ENCODE results near the gene CEP112. TPM values are rescaled to one million over a fixed set of nuclear protein-coding genes. Genes with fewer than 3 reads are reported as not detected.

CEP112 gene
- total RNA-seq, 1 donor from 2014 or later: 9.5 TPM

- Mint-ChIP-seq H3K4me3 (ENCODE audit: unreplicated experiment) (no peak overlapping the region), H3K4me1 (ENCODE audit: unreplicated experiment) (peaks cover 23% of the 10 kb centered on the region)
- no peak for DNase-seq (ENCODE audit: extremely low spot score, unreplicated experiment)
Measured at GRCh38 chr17:65626451-65626850, 565.5 kb downstream of the CEP112 start.

GRCh38 chr17:65618516-65618915 lies 573.4 kb downstream of the CEP112 start:
- DNase-seq (ENCODE audit: extremely low spot score, unreplicated experiment): no peak
- Mint-ChIP-seq H3K36me3 (ENCODE audit: unreplicated experiment) (no peaks in the 10 kb centered on the region), H3K4me3 (ENCODE audit: unreplicated experiment) (no peak overlapping the region), H3K4me1 (ENCODE audit: unreplicated experiment) (no peaks in the 10 kb centered on the region), H3K27me3 (ENCODE audit: unreplicated experiment) (no peaks in the 10 kb centered on the region), H3K9me3 (ENCODE audit: unreplicated experiment) (no peaks in the 10 kb centered on the region), H3K27ac (ENCODE audit: unreplicated experiment) (no peak overlapping the region)
- TF ChIP-seq CTCF (IDR thresholded peaks at IDR 0.05): no peak

More at GRCh38 chr17:65626451-65626850, 565.5 kb downstream of the CEP112 start:
- no peak for TF ChIP-seq CTCF (IDR thresholded peaks at IDR 0.05)
- no peaks in the 10 kb centered on the region for H3K27me3 Mint-ChIP-seq (ENCODE audit: unreplicated experiment)
- H3K36me3 Mint-ChIP-seq (ENCODE audit: unreplicated experiment): no peaks in the 10 kb centered on the region
- H3K27ac Mint-ChIP-seq (ENCODE audit: unreplicated experiment): no peak overlapping the region
- no peaks in the 10 kb centered on the region for H3K9me3 Mint-ChIP-seq (ENCODE audit: unreplicated experiment)

- H3K4me1 Mint-ChIP-seq (ENCODE audit: unreplicated experiment): no peaks in the 10 kb centered on the region
- no peak overlapping the region for H3K27ac Mint-ChIP-seq (ENCODE audit: unreplicated experiment)
- DNase-seq (ENCODE audit: extremely low spot score, unreplicated experiment): no peak
- no peak for TF ChIP-seq CTCF (IDR thresholded peaks at IDR 0.05)
- H3K4me3 Mint-ChIP-seq (ENCODE audit: unreplicated experiment): no peak overlapping the region
- H3K27me3 Mint-ChIP-seq (ENCODE audit: unreplicated experiment): no peaks in the 10 kb centered on the region
- H3K36me3 Mint-ChIP-seq (ENCODE audit: unreplicated experiment): no peaks in the 10 kb centered on the region
- H3K9me3 Mint-ChIP-seq (ENCODE audit: unreplicated experiment): no peaks in the 10 kb centered on the region
Measured at GRCh38 chr17:65617496-65617895, 574.4 kb downstream of the CEP112 start.

GRCh38 chr17:65609749-65610148 lies 582.2 kb downstream of the CEP112 start:
- Mint-ChIP-seq H3K36me3 (ENCODE audit: unreplicated experiment) (no peaks in the 10 kb centered on the region), H3K9me3 (ENCODE audit: unreplicated experiment) (no peaks in the 10 kb centered on the region), H3K27ac (ENCODE audit: unreplicated experiment) (no peak overlapping the region), H3K27me3 (ENCODE audit: unreplicated experiment) (no peaks in the 10 kb centered on the region), H3K4me1 (ENCODE audit: unreplicated experiment) (no peaks in the 10 kb centered on the region), H3K4me3 (ENCODE audit: unreplicated experiment) (no peak overlapping the region)
- no peak for TF ChIP-seq CTCF (IDR thresholded peaks at IDR 0.05)
- no peak for DNase-seq (ENCODE audit: extremely low spot score, unreplicated experiment)

GRCh38 chr17:65609286-65609685 lies 582.6 kb downstream of the CEP112 start:
- H3K36me3 Mint-ChIP-seq (ENCODE audit: unreplicated experiment): no peaks in the 10 kb centered on the region
- H3K27ac Mint-ChIP-seq (ENCODE audit: unreplicated experiment): no peak overlapping the region
- DNase-seq (ENCODE audit: extremely low spot score, unreplicated experiment): no peak
- no peaks in the 10 kb centered on the region for H3K27me3 Mint-ChIP-seq (ENCODE audit: unreplicated experiment)
- no peaks in the 10 kb centered on the region for H3K9me3 Mint-ChIP-seq (ENCODE audit: unreplicated experiment)
- no peaks in the 10 kb centered on the region for H3K4me1 Mint-ChIP-seq (ENCODE audit: unreplicated experiment)
- no peak for TF ChIP-seq CTCF (IDR thresholded peaks at IDR 0.05)
- no peak overlapping the region for H3K4me3 Mint-ChIP-seq (ENCODE audit: unreplicated experiment)

Measured in osteocyte (in vitro differentiated cells).